Measurements from ENCODE around the gene ADD3. TPM values are rescaled to one million over a fixed set of nuclear protein-coding genes. Genes with fewer than 3 reads are reported as not detected.

Gene ADD3
- total RNA-seq, 1 experiment from 2014 or later: 59.9 TPM

DNA sequence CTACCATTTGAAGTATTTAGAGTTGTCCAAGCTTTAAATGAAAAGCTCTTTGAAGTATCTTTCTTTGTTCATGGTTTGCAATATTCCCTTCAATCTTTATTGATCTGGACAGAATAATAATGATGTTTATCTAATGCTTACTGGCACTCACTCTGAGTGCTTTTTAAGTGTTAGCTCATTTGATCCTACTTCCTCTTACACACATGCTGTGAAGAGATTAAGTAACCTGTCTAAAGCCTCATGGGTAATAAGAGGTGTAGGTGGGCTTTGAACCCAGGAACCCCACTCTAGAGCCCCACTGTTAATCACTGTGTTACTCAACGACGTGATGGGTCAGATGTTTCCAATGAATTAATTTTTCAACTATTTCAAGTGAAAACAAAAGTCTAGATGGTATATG lies 31.1 kb upstream of the ADD3 start:
- Histone ChIP-seq H2BK15ac (ENCODE audit: low read depth, low read length) (no peak overlapping the region), H3K4me1 (ENCODE audit: insufficient read depth, low read length) (peaks cover 3% of the 10 kb centered on the region; the same call in 1 of the 2 replicates), H4K91ac (ENCODE audit: insufficient read length, low read depth, low read length) (no peak overlapping the region), H3K23ac (ENCODE audit: insufficient read length, low read depth, low read length) (no peak overlapping the region), H3K14ac (ENCODE audit: insufficient read depth, low read length) (no peak overlapping the region), H3K23me2 (ENCODE audit: insufficient read length, low read depth, low read length, poor library complexity, severe bottlenecking) (no peaks in the 10 kb centered on the region), H3K9me3 (ENCODE audit: control insufficient read depth, low read depth, low read length) (no peaks in the 10 kb centered on the region), H3T11ph (ENCODE audit: low read length) (no peak overlapping the region), H2AK5ac (ENCODE audit: insufficient read length, low read length) (no peak overlapping the region), H4K5ac (ENCODE audit: insufficient read length, low read depth, low read length) (no peak overlapping the region), H3K4me2 (ENCODE audit: insufficient read depth, insufficient read length, low read length) (no peak overlapping the region), H3K18ac (ENCODE audit: insufficient read length, low read depth, low read length) (no peak overlapping the region), H3K27ac (ENCODE audit: insufficient read length, low read depth, low read length) (no peak overlapping the region), H3K9ac (ENCODE audit: extremely low read depth, insufficient read length, low read length) (no peak overlapping the region), H2BK120ac (ENCODE audit: low read depth, low read length, poor library complexity, severe bottlenecking) (no peak overlapping the region), H4K8ac (replicated peaks; ENCODE audit: insufficient read length, low read depth, low read length) (no peak overlapping the region), H3K56ac (ENCODE audit: insufficient read length, low read depth, low read length) (no peak overlapping the region), H2BK20ac (ENCODE audit: low read depth, low read length, poor library complexity, severe bottlenecking) (no peak overlapping the region), H3K4ac (ENCODE audit: low read depth, low read length) (no peak overlapping the region), H3K27me3 (ENCODE audit: insufficient read depth, low read length) (no peaks in the 10 kb centered on the region), H2BK5ac (ENCODE audit: insufficient read length, low read length) (no peak overlapping the region), H3K79me2 (ENCODE audit: insufficient read depth, low read length) (no peaks in the 10 kb centered on the region; the same call in 1 of the 2 replicates), H2AFZ (ENCODE audit: low read length) (no peak overlapping the region), H4K20me1 (ENCODE audit: control insufficient read depth, insufficient read depth, insufficient read length) (no peaks in the 10 kb centered on the region), H2BK12ac (ENCODE audit: insufficient read length, low read depth, low read length) (no peak overlapping the region), H3K79me1 (ENCODE audit: insufficient read depth, low read depth, low read length, poor library complexity, severe bottlenecking) (no peaks in the 10 kb centered on the region)
- H3K36me3 Mint-ChIP-seq (ENCODE audit: insufficient read depth in 1 of 3, low read depth in 3 of 3): no peaks in the 10 kb centered on the region
- peaks cover 21 to 41% of the 10 kb centered on the region in 2 experiments for H3K4me1 Mint-ChIP-seq
- H3K9me3 Mint-ChIP-seq: no peaks in the 10 kb centered on the region
- no peaks in the 10 kb centered on the region for H3K27me3 Mint-ChIP-seq (ENCODE audit: low read depth)
- TF ChIP-seq, protein P1, sequence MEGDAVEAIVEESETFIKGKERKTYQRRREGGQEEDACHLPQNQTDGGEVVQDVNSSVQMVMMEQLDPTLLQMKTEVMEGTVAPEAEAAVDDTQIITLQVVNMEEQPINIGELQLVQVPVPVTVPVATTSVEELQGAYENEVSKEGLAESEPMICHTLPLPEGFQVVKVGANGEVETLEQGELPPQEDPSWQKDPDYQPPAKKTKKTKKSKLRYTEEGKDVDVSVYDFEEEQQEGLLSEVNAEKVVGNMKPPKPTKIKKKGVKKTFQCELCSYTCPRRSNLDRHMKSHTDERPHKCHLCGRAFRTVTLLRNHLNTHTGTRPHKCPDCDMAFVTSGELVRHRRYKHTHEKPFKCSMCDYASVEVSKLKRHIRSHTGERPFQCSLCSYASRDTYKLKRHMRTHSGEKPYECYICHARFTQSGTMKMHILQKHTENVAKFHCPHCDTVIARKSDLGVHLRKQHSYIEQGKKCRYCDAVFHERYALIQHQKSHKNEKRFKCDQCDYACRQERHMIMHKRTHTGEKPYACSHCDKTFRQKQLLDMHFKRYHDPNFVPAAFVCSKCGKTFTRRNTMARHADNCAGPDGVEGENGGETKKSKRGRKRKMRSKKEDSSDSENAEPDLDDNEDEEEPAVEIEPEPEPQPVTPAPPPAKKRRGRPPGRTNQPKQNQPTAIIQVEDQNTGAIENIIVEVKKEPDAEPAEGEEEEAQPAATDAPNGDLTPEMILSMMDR (conservative IDR thresholded peaks at IDR 0.05): no peak
- H3K4me3 Mint-ChIP-seq: no peak overlapping the region
- DNase-seq: no peak
- no peak overlapping the region; a peak in 1 of 7 replicates for H3K27ac Mint-ChIP-seq
- WGBS (ENCODE audit: extremely low coverage, insufficient read length, low lambda C conversion rate): no CpG with 5 or more reads among the region's 2 CpGs

Measured in H9 (cell line).